Ascending aorta (tissue), 2 donors: Measurements from ENCODE around the gene CREB3L4. TPM values are rescaled to one million over a fixed set of nuclear protein-coding genes. Genes with fewer than 3 reads are reported as not detected.

Experiments
- DNase-seq, 2 donors: peaks; one replicate each; pipeline ENCODE4 v3.0.0-alpha.2; 2019; ENCODE audit warnings: low spot score in 2 of 2
- H3K27ac ChIP-seq, 2 donors: fragments of 200-600 bp; sonication (generic); one replicate each; pipeline ENCODE4 v1.5.1; 2016 to 2017; ENCODE audit warnings: mild to moderate bottlenecking in 1 of 2
- H3K27me3 ChIP-seq: fragments of 200-600 bp; sonication (generic); one replicate; pipeline ENCODE4 v1.5.1; 2017
- H3K36me3 ChIP-seq, 2 donors: fragments of 200-600 bp; sonication (generic); one replicate each; pipeline ENCODE4 v1.5.1; 2016
- H3K4me1 ChIP-seq, 2 donors: fragments of 200-600 bp; sonication (generic); one replicate each; pipeline ENCODE4 v1.5.1; 2016 to 2017; ENCODE audit warnings: mild to moderate bottlenecking in 1 of 2
- H3K4me3 ChIP-seq, 2 donors: fragments of 200-600 bp; sonication (generic); one replicate each; pipeline ENCODE4 v1.5.1; 2016 to 2017; ENCODE audit warnings: mild to moderate bottlenecking in 1 of 2
- H3K9me3 ChIP-seq, 2 donors: fragments of 200-600 bp; sonication (generic); one replicate each; pipeline ENCODE4 v1.5.1; 2016
- CTCF ChIP-seq, 3 experiments: fragments of 200-600 bp in 2 of 3; fragments of 450-650 bp in 1 of 3; sonication (generic) in 2 of 3; IDR thresholded peaks; one replicate each; pipeline ENCODE4 v1.5.1; 2016 to 2019; ENCODE audit warnings: antibody characterized with exemption in 3 of 3, mild to moderate bottlenecking in 1 of 3, moderate library complexity in 1 of 3
- intact Hi-C: fragments of 100-400 bp; cut with DNase I; formaldehyde crosslinking; loops from one replicate; pipeline ENCODE4 v1.15.1; 2023
- total RNA-seq: library from RNA; depleted of rRNA; stranded (reverse); fragments of >200 nt; gene quantifications from one replicate; pipeline ENCODE4 v1.1.0, GENCODE V29; 2016

Gene CREB3L4
- total RNA-seq, 1 donor from 2014 or later: 6.3 TPM

- no peaks in the 10 kb centered on the region for H3K9me3 ChIP-seq
- H3K4me3 ChIP-seq: no peak overlapping the region
- H3K27me3 ChIP-seq: no peaks in the 10 kb centered on the region
- peaks cover 67 to 75% of the 10 kb centered on the region in 2 donors for H3K36me3 ChIP-seq
- intact Hi-C loops: no loop called here
- peaks cover under 1 to 13% of the 10 kb centered on the region in 2 donors for H3K4me1 ChIP-seq
- no peak overlapping the region for H3K27ac ChIP-seq
- no peak for TF ChIP-seq CTCF (IDR thresholded peaks at IDR 0.05)
- no peak for DNase-seq
Measured at GRCh38 chr1:153951801-153952200, 15.9 kb upstream of the CREB3L4 start.

GRCh38 chr1:153953859-153954365 is 13.8 kb upstream of the CREB3L4 start:
- intact Hi-C loops: no loop called here
- H3K36me3 ChIP-seq: peaks cover 53 to 58% of the 10 kb centered on the region in 2 donors

GRCh38 chr1:153954826-153955225 is 12.9 kb upstream of the CREB3L4 start:
- no peak for DNase-seq
- H3K4me3 ChIP-seq: no peak overlapping the region
- H3K27me3 ChIP-seq: no peaks in the 10 kb centered on the region
- H3K4me1 ChIP-seq: peaks cover 6 to 24% of the 10 kb centered on the region in 2 donors
- peaks cover 43 to 50% of the 10 kb centered on the region in 2 donors for H3K36me3 ChIP-seq
- no peak overlapping the region for H3K27ac ChIP-seq
- no peak for TF ChIP-seq CTCF (IDR thresholded peaks at IDR 0.05)
- intact Hi-C loops: no loop called here
- no peaks in the 10 kb centered on the region for H3K9me3 ChIP-seq

More at GRCh38 chr1:153953859-153954365, 13.8 kb upstream of the CREB3L4 start:
- Histone ChIP-seq H3K4me1 (peaks cover 6 to 18% of the 10 kb centered on the region in 2 donors), H3K4me3 (no peak overlapping the region), H3K27me3 (no peaks in the 10 kb centered on the region), H3K9me3 (no peaks in the 10 kb centered on the region), H3K27ac (no peak overlapping the region)
- TF ChIP-seq CTCF (IDR thresholded peaks at IDR 0.05): no peak
- DNase-seq: no peak

- DNase-seq: no peak
- intact Hi-C loops: no loop called here
- H3K27ac ChIP-seq: peak overlapping the region; percentile 91 to 97
- H3K27me3 ChIP-seq: no peaks in the 10 kb centered on the region
- H3K4me3 ChIP-seq: peak overlapping the region; percentile 87 to 97
- H3K36me3 ChIP-seq: peaks cover 30 to 40% of the 10 kb centered on the region in 2 donors
- no peak for TF ChIP-seq CTCF (IDR thresholded peaks at IDR 0.05)
- H3K9me3 ChIP-seq: no peaks in the 10 kb centered on the region
- peaks cover 13 to 31% of the 10 kb centered on the region in 2 donors for H3K4me1 ChIP-seq
Measured at GRCh38 chr1:153956997-153957715, 10.5 kb upstream of the CREB3L4 start.

- Histone ChIP-seq H3K27ac (peak overlapping the region; percentile 91 to 97), H3K27me3 (no peaks in the 10 kb centered on the region), H3K9me3 (no peaks in the 10 kb centered on the region), H3K4me3 (peak overlapping the region; percentile 87 to 97), H3K4me1 (peaks cover 17 to 36% of the 10 kb centered on the region in 2 donors), H3K36me3 (peaks cover 24 to 34% of the 10 kb centered on the region in 2 donors)
- no peak for DNase-seq
- intact Hi-C loops: loop anchor here (1.0 kb wide), 2 partner anchors 11 to 29 kb away; partner anchors contain the start of genes DENND4B and RAB13
- no peak for TF ChIP-seq CTCF (IDR thresholded peaks at IDR 0.05)
Measured at GRCh38 chr1:153957744-153958110, 10.0 kb upstream of the CREB3L4 start.
